ENCODE data around the gene MDK. TPM values are rescaled to one million over a fixed set of nuclear protein-coding genes. Genes with fewer than 3 reads are reported as not detected.

The MDK gene
- total RNA-seq, 1 experiment from 2014 or later, result 286 TPM

DNA sequence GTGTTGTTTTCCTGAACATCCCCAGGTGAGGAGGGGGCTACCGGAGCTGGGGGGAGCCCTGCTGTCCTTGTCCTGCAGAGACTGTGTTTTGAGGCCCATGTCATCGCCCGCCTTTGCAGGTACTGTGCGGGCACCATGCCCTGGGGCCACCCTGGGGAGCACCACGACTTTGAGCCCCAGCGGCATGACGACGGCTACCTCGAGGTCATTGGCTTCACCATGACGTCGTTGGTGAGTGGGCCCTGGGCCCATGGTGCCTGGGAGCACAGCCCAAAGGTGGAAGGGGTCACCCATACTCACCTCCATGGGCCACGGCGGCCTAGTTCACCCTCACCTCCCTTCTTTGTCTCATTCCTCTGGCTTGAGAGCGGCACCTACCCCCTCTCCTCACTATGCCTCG is 6.7 kb upstream of the MDK start:
- Histone ChIP-seq H3K9me3 (ENCODE audit: control insufficient read depth in 1 of 2, insufficient read depth in 1 of 2, low read depth in 1 of 2, low read length in 2 of 2) (no peaks in the 10 kb centered on the region), H4K20me1 (ENCODE audit: insufficient read depth) (no peaks in the 10 kb centered on the region), H3K4me1 (ENCODE audit: control insufficient read depth in 1 of 2, insufficient read depth in 2 of 2, low read length in 2 of 2) (peaks cover 4 to 11% of the 10 kb centered on the region in 2 experiments; a peak in 3 of 4 replicates), H3K36me3 (ENCODE audit: control insufficient read depth in 1 of 2, insufficient read depth in 2 of 2, low read length in 2 of 2) (peaks cover 2 to 11% of the 10 kb centered on the region in 2 experiments; a peak in 3 of 4 replicates), H3K27ac (ENCODE audit: low read depth, low read length) (no peak overlapping the region), H3K9ac (ENCODE audit: low read length) (no peak overlapping the region), H2AFZ (ENCODE audit: low read depth, low read length, poor library complexity, severe bottlenecking) (no peak overlapping the region), H3K4me3 (replicated peaks in 1 of 2; ENCODE audit: low read depth in 1 of 2, low read length in 2 of 2) (no peak overlapping the region), H3K4me2 (ENCODE audit: low read length) (no peak overlapping the region), H3K9me2 (ENCODE audit: insufficient read depth) (no peaks in the 10 kb centered on the region), H3K27me3 (ENCODE audit: insufficient read depth, low read length) (no peaks in the 10 kb centered on the region), H3K79me2 (ENCODE audit: insufficient read depth, low read length) (no peaks in the 10 kb centered on the region)
- DNase-seq (ENCODE audit: low read depth, low spot score) (no peak), ATAC-seq (no peak)
- TF ChIP-seq CEBPB (IDR thresholded peaks at IDR 0.05; ENCODE audit: low read depth) (no peak), ZBTB33 (IDR thresholded peaks at IDR 0.05; ENCODE audit: extremely low read depth, insufficient replicate concordance, low read length) (no peak), POLR2A (IDR thresholded peaks at IDR 0.05; ENCODE audit: borderline replicate concordance, extremely low read depth, insufficient read depth, insufficient read length) (no peak), EZH2phosphoT487 (IDR thresholded peaks at IDR 0.05; ENCODE audit: borderline replicate concordance) (no peak), JUND (IDR thresholded peaks at IDR 0.05) (no peak), RAD21 (IDR thresholded peaks at IDR 0.05; ENCODE audit: low read depth) (no peak), EZH2 (IDR thresholded peaks at IDR 0.05) (no peak), ZNF274 (IDR thresholded peaks at IDR 0.05; ENCODE audit: low read depth, low read length) (no peak), SRF (IDR thresholded peaks at IDR 0.05; ENCODE audit: low read depth) (no peak)
- TF ChIP-seq, protein P1, sequence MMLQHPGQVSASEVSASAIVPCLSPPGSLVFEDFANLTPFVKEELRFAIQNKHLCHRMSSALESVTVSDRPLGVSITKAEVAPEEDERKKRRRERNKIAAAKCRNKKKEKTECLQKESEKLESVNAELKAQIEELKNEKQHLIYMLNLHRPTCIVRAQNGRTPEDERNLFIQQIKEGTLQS (IDR thresholded peaks at IDR 0.05), result no peak
- CTCF ChIA-PET, result no interaction called here
- intact Hi-C loops (cut with micrococcal nuclease), result no loop called here
- POLR2A ChIA-PET, result no interaction called here
- RAD21 ChIA-PET (ENCODE audit: low non-redundant PET in 1 of 2, low total read pairs in 2 of 2, uncharacterized antibody in 2 of 2, unreplicated experiment in 2 of 2), result no interaction called here
- no TSS peak for BruUV-seq (replicated peaks)
